ENCODE measurements around the gene PEAK1.
"Not testable (repeated sequence)": the region's sequence is repeated elsewhere in the genome, so short reads cannot be mapped to it uniquely, and the experiment has no call there.

PEAK1 gene

DNA sequence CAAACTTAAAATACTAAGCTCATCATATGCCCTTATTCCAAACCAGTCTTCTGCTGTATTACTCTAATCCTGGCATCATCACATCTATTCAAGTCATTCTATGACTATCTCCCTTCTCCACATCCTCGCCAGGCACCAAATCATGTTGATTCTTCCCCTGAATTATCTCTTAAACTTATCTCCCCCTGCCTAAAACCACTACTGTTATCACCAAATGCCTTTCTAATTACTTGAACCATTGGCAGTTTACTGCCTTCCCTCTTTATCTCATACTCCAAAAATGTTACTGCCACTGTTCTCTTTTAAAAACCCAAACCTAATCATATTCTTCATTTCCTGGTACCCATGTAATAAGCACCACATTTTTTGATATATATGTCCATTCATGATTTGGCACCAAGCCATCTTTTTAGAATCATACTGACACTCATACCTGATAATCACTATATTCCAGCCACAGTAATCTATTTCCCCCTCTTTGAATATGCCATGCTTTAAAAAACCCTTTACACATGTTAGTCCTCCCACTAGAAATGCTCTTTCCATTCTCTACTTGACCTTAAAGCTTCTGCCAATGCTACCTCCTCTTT, 126.8 kb downstream of the PEAK1 start:
- DNase-seq: no peak

DNA sequence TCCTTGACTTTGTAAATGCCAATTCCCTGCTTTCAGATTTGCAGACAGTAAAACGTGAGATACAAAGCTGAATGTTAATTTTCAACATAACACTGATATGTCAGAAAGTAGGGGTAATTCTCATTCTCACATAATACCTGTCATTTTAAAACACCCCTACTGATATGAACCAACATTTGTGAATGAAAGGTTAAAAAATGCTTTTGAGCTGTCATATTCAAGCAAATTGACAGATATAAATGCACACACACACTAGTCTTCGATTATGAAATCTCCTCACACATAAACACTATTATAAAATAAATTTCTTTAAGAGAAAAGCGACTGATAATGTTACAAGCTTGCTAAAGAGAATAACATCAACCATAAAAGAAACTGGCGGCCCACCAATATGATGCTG, 128.8 kb downstream of the PEAK1 start:
- no peak for DNase-seq

DNA sequence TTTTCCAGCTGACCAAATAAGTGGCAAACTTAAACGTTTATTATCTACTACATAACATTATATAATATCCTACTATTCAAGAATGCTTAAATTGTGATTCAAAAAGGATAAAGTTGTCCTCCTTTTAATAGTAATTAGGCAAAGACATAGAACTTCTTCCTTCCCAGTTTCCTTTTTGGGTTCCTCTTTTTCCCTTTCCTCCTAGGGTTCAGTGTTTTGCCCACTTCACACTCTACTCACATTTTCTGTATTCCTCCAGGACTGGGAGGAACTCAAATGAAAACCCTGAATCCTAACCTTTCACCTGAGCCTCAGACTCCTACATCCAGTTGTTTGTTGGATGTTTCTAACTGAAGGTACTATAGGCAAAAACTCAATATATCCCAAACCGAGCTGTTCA, 132.5 kb downstream of the PEAK1 start:
- no peak for DNase-seq

DNA sequence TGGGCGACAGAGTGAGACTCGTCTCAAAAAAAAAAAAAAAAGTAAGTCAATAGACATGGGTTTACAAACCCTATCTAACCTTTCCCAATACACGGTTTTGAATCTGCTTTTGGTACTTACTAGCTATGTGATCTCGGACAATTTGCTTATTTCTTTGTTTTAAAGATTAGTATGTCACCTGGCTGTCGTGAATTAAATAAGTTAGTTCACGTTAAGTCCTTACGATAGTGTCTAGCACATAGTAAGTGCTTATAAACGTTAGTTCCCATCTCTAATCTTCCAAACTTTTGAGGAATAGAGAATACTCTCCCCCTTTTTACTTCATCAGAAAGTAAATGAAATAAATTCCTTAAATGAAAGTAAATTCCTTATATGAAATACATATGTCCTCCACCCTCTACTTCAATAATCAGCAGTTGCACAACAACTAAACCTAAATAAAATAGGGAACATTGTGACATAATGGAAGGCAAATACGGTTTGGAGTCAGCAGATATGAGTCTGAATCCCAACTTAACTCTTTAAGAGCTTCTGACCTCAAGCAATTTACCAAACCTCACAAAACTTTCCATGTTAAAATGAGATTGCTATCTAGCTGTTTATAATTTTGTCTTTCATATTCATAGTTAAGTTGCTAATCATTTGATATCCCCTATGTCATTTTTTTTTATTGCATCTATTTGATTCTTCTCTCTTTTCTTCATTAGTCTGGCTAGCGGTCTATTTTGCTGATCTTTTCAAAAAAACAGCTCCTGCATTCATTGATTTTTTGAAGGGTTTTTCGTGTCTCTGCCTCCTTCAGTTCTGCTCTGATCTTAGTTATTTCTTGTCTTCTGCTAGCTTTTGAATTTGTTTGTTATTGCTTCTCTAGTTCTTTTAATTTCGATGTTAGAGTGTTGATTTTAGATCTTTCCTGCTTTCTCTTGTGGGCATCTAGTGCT, 134.6 kb downstream of the PEAK1 start:
- no peak for DNase-seq

DNA sequence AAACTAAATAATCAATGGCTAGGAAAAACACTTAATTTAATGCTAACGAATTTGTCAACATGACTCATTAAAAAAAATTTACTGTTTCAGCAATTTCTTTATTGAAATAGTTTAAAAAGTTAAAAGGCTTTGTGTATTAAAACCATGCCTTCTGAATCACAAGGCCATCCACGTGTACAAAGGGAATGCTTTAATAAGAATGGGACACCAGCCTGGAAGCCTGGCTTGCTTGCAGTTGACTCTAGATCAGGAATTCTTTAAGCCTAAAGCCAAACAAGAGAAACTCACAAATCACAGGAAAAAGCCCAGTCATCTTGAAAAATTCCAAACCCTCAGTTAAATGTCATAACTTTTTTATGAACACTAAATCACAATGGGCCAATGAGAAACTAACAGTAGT, 137.6 kb downstream of the PEAK1 start:
- no peak for DNase-seq

DNA sequence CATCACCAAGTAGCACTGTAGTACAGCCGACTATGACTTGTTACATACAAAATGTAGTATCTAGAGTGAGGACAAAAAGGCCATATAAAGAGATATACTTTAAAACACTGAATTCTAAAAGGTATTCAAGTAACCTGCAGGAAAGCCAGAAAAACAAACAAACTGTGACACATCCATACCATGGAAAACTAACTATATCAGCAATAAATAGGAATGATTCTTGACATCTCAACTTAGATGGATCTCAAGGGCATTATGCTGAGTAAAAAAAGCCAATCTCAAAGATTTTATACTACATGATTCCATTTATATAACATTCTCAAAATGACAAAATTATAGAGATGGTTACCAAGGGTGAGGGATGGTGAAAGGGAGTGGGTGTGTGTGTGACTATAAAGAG, 143.0 kb downstream of the PEAK1 start:
- DNase-seq: no peak

DNA sequence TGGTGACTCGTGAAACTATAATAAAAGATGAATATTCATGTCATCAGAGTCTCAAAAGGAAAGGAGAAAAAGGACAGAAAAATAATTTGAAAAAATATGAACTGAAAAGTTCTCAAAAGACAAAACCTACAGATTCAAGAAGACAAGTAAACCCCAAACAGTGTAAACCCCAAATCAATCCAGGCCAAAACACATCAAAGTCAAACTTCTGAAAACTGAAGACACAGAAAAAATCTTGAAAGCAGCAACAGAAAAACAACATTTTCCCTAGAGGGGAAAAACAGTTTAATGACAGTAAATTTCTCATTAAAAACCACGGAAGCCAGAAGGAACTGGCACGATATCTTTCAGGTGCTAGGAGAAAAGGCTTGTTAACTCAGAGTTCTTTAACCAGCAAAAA, 143.8 kb downstream of the PEAK1 start:
- no peak for DNase-seq

DNA sequence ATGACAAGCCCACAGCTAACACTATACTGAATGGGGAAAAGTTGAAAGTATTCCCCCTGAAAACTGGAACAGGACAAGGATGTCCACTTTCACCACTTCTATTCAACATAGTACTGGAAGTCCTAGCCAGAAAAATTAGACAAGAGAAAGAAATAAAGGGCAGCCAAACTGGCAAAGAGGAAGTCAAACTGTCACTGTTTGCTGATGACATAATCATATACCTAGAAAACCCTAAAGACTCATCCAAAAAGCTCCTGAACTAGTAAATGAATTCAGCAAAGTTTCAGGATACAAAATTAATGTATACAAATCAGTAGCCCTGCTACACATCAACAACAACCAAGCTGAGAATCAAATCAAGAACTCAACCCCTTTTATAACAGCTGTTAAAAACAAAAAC, 146.8 kb downstream of the PEAK1 start:
- not testable (repeated sequence) for DNase-seq

DNA sequence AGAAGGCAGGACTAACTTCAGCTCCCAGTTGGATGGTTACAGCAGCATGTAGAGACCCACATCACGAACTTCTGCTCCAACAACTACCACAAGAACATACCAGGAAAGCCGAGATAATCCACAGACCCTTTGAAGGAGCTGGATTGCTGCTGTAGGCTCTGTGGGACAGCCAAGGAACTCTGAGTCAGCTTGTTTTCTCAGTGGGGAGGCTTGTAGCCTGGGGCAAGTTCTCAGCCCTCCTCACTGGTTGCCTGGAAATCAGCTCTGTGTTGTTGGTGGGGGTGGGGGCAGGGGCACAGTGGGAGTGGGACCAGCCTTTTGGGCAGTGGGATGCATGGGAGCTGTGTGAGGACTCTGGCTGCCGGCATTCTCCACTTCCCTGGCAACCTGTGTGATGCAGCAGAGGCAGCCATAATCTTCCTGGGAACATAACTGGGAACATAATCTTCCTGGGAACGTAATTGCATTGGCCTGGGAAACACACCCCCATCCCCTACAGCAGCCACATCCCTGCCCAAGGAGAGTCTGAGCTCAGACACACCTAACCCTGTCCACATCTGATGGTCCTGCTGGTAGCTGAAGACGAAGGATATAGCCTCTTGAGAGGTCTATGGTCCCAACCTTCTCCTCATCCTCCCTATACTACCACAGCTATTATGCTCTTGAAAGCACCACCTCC, 153.1 kb downstream of the PEAK1 start:
- no peak for DNase-seq

DNA sequence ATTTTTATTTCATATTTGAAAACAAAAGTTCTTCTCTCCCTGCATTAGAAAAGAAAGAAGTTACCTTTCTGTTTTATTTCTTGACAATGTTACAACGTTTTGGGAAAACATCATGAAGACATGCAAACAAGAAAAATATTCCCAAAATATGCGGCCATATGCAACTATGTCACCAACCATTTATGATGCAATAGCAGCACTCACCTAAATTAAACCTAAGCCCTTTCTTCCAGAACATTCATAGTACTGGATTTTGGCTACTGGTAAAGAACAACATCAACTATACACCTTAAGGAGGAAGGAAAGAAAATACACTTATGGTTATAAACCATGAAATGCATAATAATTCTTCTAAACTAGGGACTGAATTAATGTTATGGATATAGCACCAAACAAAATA, 164.5 kb downstream of the PEAK1 start:
- no peak for DNase-seq

DNA sequence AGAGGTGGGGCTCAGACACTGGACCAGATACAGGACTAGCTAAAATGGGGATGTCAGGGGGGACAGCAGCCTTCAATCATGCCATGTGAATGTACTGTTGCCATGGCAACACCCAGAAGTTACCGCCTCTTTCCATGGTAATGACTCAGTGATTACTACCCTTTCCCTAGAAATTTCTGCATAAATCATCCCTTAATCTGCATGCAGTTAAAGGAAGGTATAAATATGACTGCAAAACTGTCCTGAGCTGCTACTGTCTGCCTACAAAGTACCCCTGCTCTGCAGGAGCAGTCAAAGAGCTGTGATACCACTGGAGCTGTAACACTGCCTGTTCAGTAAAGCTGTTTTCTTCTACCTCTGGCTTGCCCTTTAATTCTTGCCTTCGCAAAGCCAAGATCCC, 168.2 kb downstream of the PEAK1 start:
- DNase-seq: no peak

DNA sequence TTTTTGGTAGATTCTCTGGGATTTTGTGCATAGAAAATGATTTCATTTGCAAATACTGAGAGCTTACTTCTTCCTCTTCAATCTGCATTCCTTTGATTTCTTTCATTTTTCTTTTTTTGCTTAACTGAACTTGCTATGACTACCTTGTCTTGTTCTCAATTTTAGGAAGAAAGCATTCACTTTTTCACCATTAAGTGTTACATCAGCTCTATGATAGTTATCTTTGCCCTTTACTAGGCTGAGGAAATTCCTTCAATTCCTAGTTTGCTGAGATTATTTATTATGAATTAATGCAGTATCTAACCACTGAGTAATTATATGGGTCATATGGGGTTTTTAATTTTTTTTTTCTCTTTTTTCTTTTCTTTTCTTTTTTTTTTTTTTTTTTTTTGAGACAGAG, 172.8 kb downstream of the PEAK1 start:
- no peak for DNase-seq

DNA sequence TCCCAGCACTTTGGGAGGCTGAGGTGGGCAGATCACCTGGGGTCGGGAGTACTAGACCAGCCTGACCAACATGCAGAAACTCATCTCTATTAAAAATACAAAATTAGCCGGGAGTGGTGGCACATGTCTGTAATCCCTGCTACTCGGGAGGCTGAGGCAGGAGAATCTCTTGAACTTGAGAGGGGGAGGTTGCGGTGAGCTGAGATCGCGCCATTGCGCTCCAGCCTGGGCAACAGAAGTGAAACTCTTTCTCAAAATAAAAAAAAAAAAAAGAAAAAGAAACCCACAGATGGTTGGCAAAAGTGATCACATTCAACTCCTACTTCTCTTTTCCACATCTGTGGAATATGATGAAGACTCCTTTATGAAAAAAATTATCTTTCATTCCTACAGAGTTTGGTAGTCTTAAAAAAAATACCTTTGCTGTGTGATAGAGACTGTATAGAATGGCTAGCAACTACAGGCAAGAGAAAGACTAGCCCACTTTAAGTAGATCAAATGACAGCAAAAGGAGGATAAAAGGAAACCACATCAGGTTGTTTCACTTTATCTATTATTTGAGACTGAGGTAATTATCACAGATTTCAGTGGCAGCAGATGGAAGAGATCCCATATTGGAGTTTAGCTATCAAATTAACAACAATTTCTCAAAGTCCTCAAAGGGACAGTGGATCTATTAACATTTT, 176.0 kb downstream of the PEAK1 start:
- DNase-seq: no peak

DNA sequence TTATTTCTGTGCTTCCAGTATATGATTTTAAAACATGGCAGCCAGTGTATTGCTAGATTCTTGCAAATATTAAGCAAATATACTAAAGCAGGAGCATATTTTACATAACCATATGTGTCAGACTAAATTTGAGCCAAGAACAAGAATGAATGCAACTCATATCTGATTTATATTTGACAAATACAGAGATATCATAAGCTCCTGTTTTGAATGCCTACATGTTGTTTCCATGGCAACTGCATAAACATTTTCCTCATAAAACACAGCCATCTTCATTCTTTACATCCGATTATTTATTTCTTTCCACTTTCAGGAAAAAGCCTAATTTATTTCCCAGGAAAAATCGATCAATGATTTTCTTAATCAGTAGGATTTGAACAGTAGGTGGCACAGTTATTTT, 176.8 kb downstream of the PEAK1 start:
- no peak for DNase-seq

DNA sequence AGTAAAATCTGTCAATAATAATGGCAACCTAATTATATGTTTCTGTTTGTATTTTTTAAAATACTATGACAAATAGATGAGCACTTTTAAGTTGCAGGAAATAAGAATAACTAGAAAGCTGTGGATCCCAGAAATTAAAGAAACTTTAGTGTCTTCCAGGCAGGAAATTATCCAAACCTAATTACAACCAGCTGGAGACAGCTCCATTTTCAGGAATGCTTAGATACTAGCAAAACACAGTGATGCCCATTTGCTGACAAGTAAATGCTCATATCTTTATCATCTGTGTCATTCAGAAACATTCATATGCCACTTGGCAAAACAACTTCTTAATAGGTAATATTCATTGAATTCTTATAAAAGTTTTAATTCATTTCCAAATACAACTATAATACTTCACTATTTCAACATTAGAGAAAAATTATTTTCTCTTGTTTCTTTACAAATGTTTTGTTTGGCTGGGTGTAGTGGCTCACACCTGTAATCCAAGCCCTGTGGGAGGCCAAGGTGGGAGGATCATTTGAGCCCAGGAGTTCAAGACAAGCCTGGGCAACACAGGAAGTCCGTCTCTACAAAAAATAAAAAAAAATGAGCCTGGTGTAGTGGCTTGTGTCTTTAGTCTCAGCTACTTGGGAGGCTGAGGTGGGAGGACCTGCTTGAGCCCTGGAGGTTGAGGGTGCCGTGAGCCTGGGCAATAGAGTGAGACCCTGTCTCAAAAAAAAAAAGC, 179.9 kb downstream of the PEAK1 start:
- DNase-seq: no peak

DNA sequence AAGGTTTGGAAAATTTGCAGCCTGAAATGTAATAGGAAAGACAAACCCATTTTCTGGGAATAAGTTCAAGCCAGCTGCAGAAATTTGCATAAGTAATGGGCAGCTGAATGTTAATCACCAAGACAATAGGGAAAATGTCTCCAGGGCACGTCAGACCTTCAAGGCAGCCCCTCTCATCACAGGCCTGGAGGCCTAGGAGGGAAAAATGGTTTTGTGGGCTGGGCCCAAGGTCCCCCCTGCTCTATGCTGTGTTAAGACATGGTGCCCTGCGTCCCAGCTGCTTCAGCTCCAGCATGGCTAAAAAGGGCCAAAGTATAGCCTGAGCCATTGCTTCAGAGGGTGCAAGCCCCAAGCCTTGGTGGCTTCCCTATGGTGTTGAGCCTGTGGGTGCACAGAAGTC, 184.3 kb downstream of the PEAK1 start:
- DNase-seq: no peak

DNA sequence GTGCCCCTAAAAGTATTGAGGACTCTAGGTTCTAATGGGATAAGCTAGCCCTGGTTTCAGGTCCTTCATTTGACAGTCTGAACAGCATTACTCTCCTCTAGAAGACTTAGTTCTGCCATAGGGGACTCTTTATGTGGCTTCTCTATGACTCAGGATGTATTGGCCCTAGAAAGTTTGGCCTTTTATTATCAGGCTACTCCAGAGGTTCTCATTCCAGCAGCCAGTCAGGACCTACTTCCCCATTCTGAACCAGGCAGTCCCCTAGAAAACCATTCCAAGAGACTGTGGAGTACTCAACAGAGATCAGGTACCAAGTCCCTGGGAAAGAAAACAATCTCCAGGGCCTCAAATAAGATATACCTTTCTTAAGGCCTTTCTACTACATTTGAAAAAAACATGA, 191.1 kb downstream of the PEAK1 start:
- DNase-seq: no peak

DNA sequence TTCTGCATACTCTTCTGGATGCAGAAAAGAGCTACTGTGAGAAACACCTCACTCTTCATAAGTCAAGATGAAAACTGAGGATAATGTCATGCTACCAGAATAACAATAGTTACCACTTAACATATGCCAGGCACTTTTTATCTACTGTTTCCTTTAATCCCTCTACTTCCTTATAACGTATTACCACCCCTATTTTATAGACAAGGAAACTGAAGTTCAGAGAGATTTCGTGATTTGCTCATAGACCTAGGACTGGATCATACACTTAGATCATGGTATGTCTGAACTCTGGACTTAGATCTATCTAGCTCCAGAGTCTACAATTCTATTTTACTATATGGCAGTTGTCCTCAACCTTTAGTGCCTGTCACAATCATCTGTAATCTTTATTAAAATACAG, 193.3 kb downstream of the PEAK1 start:
- no peak for DNase-seq

DNA sequence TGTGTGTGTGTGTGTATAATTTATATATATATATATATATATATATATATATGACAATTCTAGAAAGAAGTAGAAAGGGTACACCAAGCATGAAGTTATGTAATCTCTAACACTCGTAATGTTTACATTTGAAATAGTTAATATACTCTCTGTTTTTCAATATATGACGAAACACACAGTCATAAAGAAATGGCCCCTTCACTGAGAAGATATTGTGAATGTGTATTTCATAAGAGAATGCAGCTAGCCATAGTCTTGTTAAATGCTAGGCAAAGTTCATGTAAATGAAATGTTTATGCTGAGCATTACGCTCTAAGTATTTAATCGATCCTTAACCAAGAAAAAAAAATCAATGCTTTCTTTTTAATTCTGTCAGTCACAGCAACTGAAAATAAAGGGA, 194.3 kb downstream of the PEAK1 start:
- DNase-seq: no peak

DNA sequence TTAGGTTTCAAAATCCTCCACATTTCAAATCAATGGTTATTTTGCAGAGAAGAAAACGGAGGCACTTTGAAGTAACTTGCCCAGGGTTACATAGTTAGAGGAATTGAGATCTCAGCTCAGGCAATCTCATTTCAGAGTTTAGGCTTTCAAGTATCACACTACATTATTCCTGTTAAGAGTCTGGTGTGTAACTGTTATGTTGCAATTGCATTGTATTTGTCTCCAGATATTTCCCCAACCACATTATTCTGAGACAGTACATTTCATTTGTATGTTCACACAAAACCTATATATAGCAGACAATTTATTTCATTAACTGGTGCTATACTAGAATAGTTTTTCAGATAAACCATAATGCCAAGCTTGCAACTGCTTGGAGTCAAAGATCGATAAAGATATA, 194.8 kb downstream of the PEAK1 start:
- no peak for DNase-seq

DNA sequence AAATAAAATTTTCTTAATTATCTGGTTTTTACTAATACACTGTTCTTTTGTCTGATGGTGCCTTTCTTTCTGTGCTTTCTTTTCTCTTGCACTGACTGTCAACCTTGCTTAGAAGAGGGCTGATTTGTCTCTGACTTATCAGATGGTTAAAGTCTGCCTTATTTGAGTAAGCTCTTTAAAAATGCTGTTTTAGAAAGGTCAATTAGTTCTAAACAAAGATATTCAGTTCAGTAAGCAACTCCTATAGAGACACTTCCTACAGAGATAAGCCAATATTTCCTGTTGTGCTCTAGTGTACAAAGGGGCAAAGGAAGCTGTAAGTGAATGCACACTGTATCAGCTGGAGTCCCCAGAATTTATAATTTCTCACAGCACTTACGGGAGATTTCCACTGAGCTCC, 195.6 kb downstream of the PEAK1 start:
- DNase-seq: no peak

DNA sequence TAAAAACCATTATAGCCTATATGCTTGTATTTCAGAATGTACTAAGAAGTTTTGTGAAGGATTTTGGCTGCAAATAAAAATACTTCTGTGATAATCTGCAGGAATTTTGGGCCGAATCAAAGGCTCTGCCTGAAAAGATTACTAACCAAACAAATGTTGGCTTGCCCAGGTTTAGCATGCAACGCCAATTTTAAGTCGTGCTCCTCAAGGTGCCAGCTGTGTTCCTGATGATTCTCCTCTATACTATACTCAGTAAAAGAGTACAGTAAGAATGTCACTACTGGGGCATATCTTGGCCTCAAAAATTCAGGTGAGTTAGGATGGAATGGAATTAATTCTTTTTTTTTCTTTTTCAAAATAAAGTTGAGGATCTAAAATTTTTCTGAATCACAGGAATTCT, 198.2 kb downstream of the PEAK1 start:
- DNase-seq: no peak

DNA sequence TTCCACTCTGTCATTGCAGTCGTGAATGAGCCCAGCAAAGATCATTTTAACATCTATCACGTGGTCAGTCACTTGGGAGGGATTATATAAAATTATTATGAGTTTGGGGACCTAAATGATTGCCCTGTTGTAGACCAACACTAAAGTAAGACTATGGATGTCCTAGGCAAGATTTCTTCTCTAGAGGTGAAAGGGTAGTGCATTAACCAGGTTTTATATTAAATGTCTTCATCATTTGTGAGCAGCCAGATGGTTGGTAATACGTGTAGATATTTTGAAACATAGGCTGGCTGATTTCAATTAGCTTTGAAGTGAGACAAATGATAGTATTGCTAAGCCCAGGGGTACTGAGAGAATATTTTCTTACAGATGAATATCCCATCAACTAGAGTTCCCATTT, 198.7 kb downstream of the PEAK1 start:
- no peak for DNase-seq
